ENCODE measurements around the gene CNN3. TPM values are rescaled to one million over a fixed set of nuclear protein-coding genes. Genes with fewer than 3 reads are reported as not detected.
A peak's percentile ranks its signal among the peaks of the same experiment; 100 is the strongest.

The CNN3 gene
- total RNA-seq, 1 donor from 2014 or later: 215 TPM

GRCh38 chr1:94875794-94876193, 51.1 kb downstream of the CNN3 start:
- DNase-seq (no peak), ATAC-seq (no peak)
- H3K27ac ChIP-seq: no peak overlapping the region
- H3K27me3 ChIP-seq: no peaks in the 10 kb centered on the region
- H3K4me1 ChIP-seq: no peaks in the 10 kb centered on the region
- no peaks in the 10 kb centered on the region for H3K36me3 ChIP-seq
- intact Hi-C loops (cut with DNase I): no loop called here
- no peak overlapping the region for H3K4me3 ChIP-seq
- no peak for TF ChIP-seq CTCF (IDR thresholded peaks at IDR 0.05)
- H3K9me3 ChIP-seq: no peaks in the 10 kb centered on the region

DNA sequence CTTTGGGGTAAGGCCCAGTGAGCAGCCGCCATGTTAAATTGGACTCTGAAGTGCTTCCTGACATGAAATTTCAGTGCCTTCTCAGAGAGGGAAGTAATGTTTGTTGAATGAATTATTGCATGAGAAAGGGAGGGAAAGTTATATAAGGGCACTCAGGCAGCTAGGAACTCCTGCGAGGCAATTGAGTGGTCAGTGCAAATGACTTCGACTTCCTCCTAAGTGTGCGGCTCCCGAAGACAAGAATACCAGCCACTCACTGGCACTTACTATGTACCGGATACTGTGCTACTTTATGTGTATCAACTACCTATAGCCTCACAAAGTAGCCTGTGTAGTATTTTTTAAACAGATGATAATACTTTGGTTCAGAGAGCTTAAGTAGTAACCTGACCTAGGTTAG, 52.5 kb downstream of the CNN3 start:
- Histone ChIP-seq H3K4me3 (no peak overlapping the region), H3K36me3 (no peaks in the 10 kb centered on the region), H3K9me3 (no peaks in the 10 kb centered on the region), H3K27ac (no peak overlapping the region), H3K4me1 (no peaks in the 10 kb centered on the region), H3K27me3 (no peaks in the 10 kb centered on the region)
- DNase-seq (no peak), ATAC-seq (peak; percentile 67)
- intact Hi-C loops (cut with DNase I): no loop called here
- TF ChIP-seq CTCF (IDR thresholded peaks at IDR 0.05): no peak

DNA sequence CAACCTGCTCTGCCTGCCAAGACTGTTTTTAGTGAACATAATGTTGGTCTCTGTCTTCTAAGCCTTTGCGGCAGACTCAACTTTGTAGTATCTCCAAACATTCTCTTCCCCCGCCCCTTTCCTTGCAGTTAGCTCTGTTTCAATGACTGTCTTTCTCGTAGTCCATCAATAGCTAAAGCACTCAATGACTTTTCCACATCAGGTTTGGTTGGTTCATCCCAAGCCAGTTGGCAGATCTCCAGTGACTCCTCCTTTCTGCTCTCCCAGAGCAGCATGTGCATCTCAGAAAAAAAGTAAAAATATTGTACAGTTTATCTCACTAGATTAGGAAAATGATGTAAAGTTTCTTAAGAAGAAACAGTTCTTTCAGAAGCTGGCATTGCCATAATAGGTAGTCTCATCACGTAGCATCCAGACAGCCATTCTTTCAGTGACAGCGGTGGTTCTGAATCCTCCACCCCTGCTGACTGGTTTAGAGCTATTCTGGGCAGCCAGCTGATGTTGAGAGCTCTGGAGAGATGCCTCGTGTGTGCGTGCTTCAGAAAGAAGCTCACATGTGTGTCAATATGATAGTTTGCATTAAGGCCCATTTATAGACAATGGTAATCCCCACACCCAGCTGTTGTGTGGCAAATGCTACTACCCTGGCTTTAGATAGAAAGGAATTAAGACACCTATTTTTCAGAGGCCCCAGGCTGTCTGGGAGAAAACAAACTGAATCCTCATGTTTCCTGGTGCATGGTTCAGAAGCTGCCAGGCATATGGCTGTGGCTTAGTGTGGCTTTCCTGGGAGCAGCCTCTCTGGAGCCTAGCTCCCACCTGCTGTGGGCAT, 53.2 kb downstream of the CNN3 start:
- Histone ChIP-seq H3K27ac (no peak overlapping the region), H3K4me3 (no peak overlapping the region), H3K27me3 (no peaks in the 10 kb centered on the region), H3K36me3 (no peaks in the 10 kb centered on the region), H3K9me3 (no peaks in the 10 kb centered on the region), H3K4me1 (no peaks in the 10 kb centered on the region)
- intact Hi-C loops (cut with DNase I): no loop called here
- no peak for TF ChIP-seq CTCF (IDR thresholded peaks at IDR 0.05)
- ATAC-seq: no peak
- DNase-seq: no peak

DNA sequence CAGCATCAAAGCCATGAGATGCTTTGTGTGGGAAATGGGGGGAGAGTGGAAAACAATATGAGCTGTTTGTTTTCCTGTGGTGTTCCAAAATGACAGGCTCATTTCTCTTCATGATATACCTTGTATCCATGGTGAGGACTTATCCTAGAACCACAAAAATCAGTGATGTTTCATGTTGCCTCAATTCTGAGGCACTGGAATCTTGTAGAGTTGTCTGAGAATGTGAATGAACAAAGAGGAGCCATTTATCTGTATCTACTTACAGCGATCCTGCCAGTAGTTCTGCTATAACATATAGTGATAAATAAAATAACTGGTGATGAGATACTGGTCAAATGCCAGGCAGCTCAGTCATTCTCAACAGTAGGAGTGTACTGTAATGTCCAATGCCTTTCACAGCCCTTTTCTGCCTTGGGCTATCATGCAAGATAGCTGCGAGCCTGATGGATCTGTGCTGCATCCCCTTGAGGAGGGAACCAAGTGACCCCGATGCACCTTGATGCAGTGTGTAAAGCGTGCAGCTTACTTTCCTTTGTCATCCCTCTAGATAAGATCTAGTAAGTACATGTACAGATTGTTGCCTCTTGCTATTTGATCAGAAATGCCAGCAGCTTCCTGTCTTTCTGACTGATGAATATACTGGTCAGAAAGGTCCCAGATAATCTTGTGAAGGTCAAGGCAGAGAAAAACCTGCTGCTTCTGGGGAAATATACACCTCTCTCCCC, 54.0 kb downstream of the CNN3 start:
- Histone ChIP-seq H3K36me3 (no peaks in the 10 kb centered on the region), H3K9me3 (no peaks in the 10 kb centered on the region), H3K27me3 (no peaks in the 10 kb centered on the region), H3K4me1 (no peaks in the 10 kb centered on the region), H3K4me3 (no peak overlapping the region), H3K27ac (no peak overlapping the region)
- no peak for TF ChIP-seq CTCF (IDR thresholded peaks at IDR 0.05)
- ATAC-seq: no peak
- DNase-seq: no peak
- intact Hi-C loops (cut with DNase I): no loop called here

- no peaks in the 10 kb centered on the region for H3K36me3 ChIP-seq
- TF ChIP-seq CTCF (IDR thresholded peaks at IDR 0.05): no peak
- intact Hi-C loops (cut with DNase I): no loop called here
- ATAC-seq: no peak
- no peak for DNase-seq
- H3K27ac ChIP-seq: no peak overlapping the region
- no peaks in the 10 kb centered on the region for H3K4me1 ChIP-seq
- no peak overlapping the region for H3K4me3 ChIP-seq
- no peaks in the 10 kb centered on the region for H3K27me3 ChIP-seq
- no peaks in the 10 kb centered on the region for H3K9me3 ChIP-seq
Observed at GRCh38 chr1:94871031-94871430, 55.9 kb downstream of the CNN3 start.

All from upper lobe of right lung (tissue), 1 donor.